HepG2 (cell line): ENCODE data around the gene CSTF3. TPM values are rescaled to one million over a fixed set of nuclear protein-coding genes. Genes with fewer than 3 reads are reported as not detected.

Experiments used
- ARID5B ChIP-seq: IDR thresholded peaks from 2 replicates; pipeline ENCODE4 v1.4.0; 2020; ENCODE audit warnings: mild to moderate bottlenecking, missing genetic modification reagents
- CENPBD1 ChIP-seq: sonication (generic); formaldehyde crosslinking; IDR thresholded peaks from 2 replicates; pipeline ENCODE4 v1.8.0; 2022; ENCODE audit warnings: missing genetic modification reagents, low read depth, mild to moderate bottlenecking, borderline replicate concordance
- HDAC6 ChIP-seq: fragments of 200-600 bp; sonication (generic); IDR thresholded peaks from 2 replicates; pipeline ENCODE4 v1.7.0; 2017; ENCODE audit warnings: mild to moderate bottlenecking, antibody characterized with exemption, low read length, low read depth
- KIAA2018 ChIP-seq: sonication (generic); formaldehyde crosslinking; IDR thresholded peaks from 2 replicates; pipeline ENCODE4 v1.5.0; 2020; ENCODE audit warnings: mild to moderate bottlenecking, missing genetic modification reagents, borderline replicate concordance
- MAX ChIP-seq: IDR thresholded peaks from 2 replicates; pipeline ENCODE4 v1.6.1; 2012; ENCODE audit warnings: inconsistent platforms
- NBN ChIP-seq: fragments of 450-650 bp; conservative IDR thresholded peaks from 2 replicates; pipeline ENCODE4 v1.6.1; 2017
- NFKB2 ChIP-seq: sonication (generic); formaldehyde crosslinking; IDR thresholded peaks from 2 replicates; pipeline ENCODE4 v1.4.0; 2020; ENCODE audit warnings: missing genetic modification reagents, borderline replicate concordance
- NR2F2 ChIP-seq: IDR thresholded peaks from 2 replicates; pipeline ENCODE4 v1.6.1; 2012; ENCODE audit warnings: low read depth, inconsistent platforms, borderline replicate concordance
- SIN3A ChIP-seq: IDR thresholded peaks from 2 replicates; pipeline ENCODE4 v1.6.1; 2011; ENCODE audit warnings: low read depth, mild to moderate bottlenecking, control low read depth, low read length, borderline replicate concordance
- SRSF4 ChIP-seq: fragments of 200-400 bp; formaldehyde crosslinking; IDR thresholded peaks from one replicate; pipeline ENCODE4 v1.6.1; 2018; ENCODE audit warnings: mild to moderate bottlenecking, low read depth, low read length, moderate library complexity; ENCODE audit not compliant: poor library complexity, severe bottlenecking
- YEATS2 ChIP-seq: sonication (generic); formaldehyde crosslinking; IDR thresholded peaks from 2 replicates; pipeline ENCODE4 v1.4.0; 2020; ENCODE audit warnings: missing genetic modification reagents, borderline replicate concordance
- ZNF205 ChIP-seq: IDR thresholded peaks from 2 replicates; pipeline ENCODE4 v1.6.1; 2018; ENCODE audit warnings: missing biosample characterization, missing genetic modification reagents
- ZNF3 ChIP-seq: IDR thresholded peaks from 2 replicates; pipeline ENCODE4 v1.7.0; 2017; ENCODE audit warnings: inconsistent platforms
- ZNF530 ChIP-seq: sonication (generic); formaldehyde crosslinking; IDR thresholded peaks from 2 replicates; pipeline ENCODE4 v1.5.0; 2020; ENCODE audit warnings: low read depth, mild to moderate bottlenecking, missing genetic modification reagents
- ZNF678 ChIP-seq: sonication (generic); formaldehyde crosslinking; IDR thresholded peaks from 2 replicates; pipeline ENCODE4 v1.4.0; 2020; ENCODE audit warnings: mild to moderate bottlenecking, missing genetic modification reagents
- ZSCAN12 ChIP-seq: sonication (generic); formaldehyde crosslinking; IDR thresholded peaks from 2 replicates; pipeline ENCODE4 v1.9.0; 2021; ENCODE audit warnings: mild to moderate bottlenecking, missing genetic modification reagents
- polyA plus RNA-seq, 8 experiments: library from polyadenylated mRNA; depleted of rRNA in 3 of 8; stranded (reverse) in 7 of 8; unstranded in 1 of 8; fragments of >200 nt; fragmentation: Illumina TruSeq in 4 of 8; extraction: Trizol in 4 of 8; gene quantifications; 2 replicates each; pipeline versions ENCODE4 v1.2.1 to v1.2.3, GENCODE V29; 2011 to 2016; ENCODE audit warnings: low read depth in 4 of 8, missing spikeins in 1 of 8, mixed read lengths in 1 of 8; ENCODE audit not compliant: insufficient read depth in 1 of 8
- total RNA-seq, 5 experiments: library from RNA; depleted of rRNA; stranded (reverse); fragments of >200 nt; fragmentation: Illumina TruSeq; extraction: Trizol; gene quantifications; 2 replicates each; pipeline ENCODE4 v1.2.3, GENCODE V29; 2016; ENCODE audit warnings: low read depth in 1 of 5

Gene CSTF3
- total and polyA plus RNA-seq, 2 of the 13 experiments (the other 11 are each of a cell fraction or from before 2014, with no cell fraction given), result 21.5 to 43.6 TPM

GRCh38 chr11:33182246-33182878 lies 21.1 kb upstream of the CSTF3 start (continued):
- TF ChIP-seq CENPBD1 (CRISPR knock-in tag), result no peak
- TF ChIP-seq ZNF530, result no peak
- TF ChIP-seq YEATS2 (CRISPR knock-in tag), result no peak
- TF ChIP-seq ARID5B (CRISPR knock-in tag), result peak; percentile 34; the same call in 1 of the 2 replicates
- TF ChIP-seq NBN, result no peak
- TF ChIP-seq SRSF4, result no peak
- no peak for TF ChIP-seq ZSCAN12
- no peak for TF ChIP-seq NFKB2 (CRISPR knock-in tag)
- no peak for TF ChIP-seq ZNF678
- no peak for TF ChIP-seq KIAA2018 (CRISPR knock-in tag)
- TF ChIP-seq ZNF3 (CRISPR knock-in tag), result no peak
- TF ChIP-seq MAX, result peak; percentile 39; the same call in 1 of the 2 replicates
- TF ChIP-seq NR2F2, result 0 out of 2 replicates have a peak, but pooled peaks have one; percentile 42
- TF ChIP-seq HDAC6, result no peak
- TF ChIP-seq ZNF205 (CRISPR knock-in tag), result no peak
- no peak for TF ChIP-seq SIN3A
